Body of pancreas (tissue), 4 donors: ENCODE measurements around the gene KLK6. TPM values are rescaled to one million over a fixed set of nuclear protein-coding genes. Genes with fewer than 3 reads are reported as not detected.

ENCODE experiments used
- ATAC-seq: fragments of 150-250 bp; one replicate; pipeline ENCODE4 v1.9.1; 2016
- DNase-seq, 4 donors: peaks; one replicate each; pipeline ENCODE4 v3.0.0-alpha.2; 2019
- H3K27ac ChIP-seq, 4 donors: fragments of 200-600 bp; sonication (generic); 1 replicate in 3 of 4; 2 replicates in 1 of 4; pipeline versions ENCODE4 v1.5.1 to v1.6.1; 2016 to 2019; ENCODE audit warnings: mild to moderate bottlenecking in 1 of 4, mixed read lengths in 1 of 4, moderate library complexity in 1 of 4
- H3K27me3 ChIP-seq, 2 donors: fragments of 200-600 bp; sonication (generic); one replicate each; pipeline ENCODE4 v1.6.0; 2016; ENCODE audit warnings: mild to moderate bottlenecking in 1 of 2
- H3K36me3 ChIP-seq, 2 donors: fragments of 200-600 bp; sonication (generic); replicated peaks in 1 of 2; 2 replicates each; pipeline ENCODE4 v1.5.1; 2016; ENCODE audit warnings: low read depth in 2 of 2; ENCODE audit not compliant: insufficient read depth in 1 of 2
- H3K4me1 ChIP-seq: fragments of 200-600 bp; sonication (generic); one replicate; pipeline ENCODE4 v1.6.0; 2016
- H3K4me3 ChIP-seq, 2 donors: fragments of 200-600 bp; sonication (generic); 1 replicate in 1 of 2; 2 replicates in 1 of 2; pipeline ENCODE4 v1.5.1; 2016 to 2019
- H3K9me3 ChIP-seq, 3 donors: fragments of 200-600 bp; sonication (generic); 1 replicate in 2 of 3; 2 replicates in 1 of 3; pipeline ENCODE4 v1.5.1; 2016
- CTCF ChIP-seq, 7 experiments: fragments of 450-650 bp in 4 of 7; fragments of 200-600 bp in 3 of 7; sonication (generic) in 3 of 7; IDR thresholded peaks; one replicate each; pipeline ENCODE4 v1.5.1; 2016 to 2019; ENCODE audit warnings: antibody characterized with exemption in 7 of 7
- POLR2A ChIP-seq, 3 donors: fragments of 450-650 bp; IDR thresholded peaks; one replicate each; pipeline ENCODE4 v1.6.1; 2016; ENCODE audit warnings: antibody characterized with exemption in 3 of 3, mild to moderate bottlenecking in 2 of 3
- WGBS, 2 donors: methylation state at CpG; one replicate each; pipeline ENCODE4 v1.1.5; 2017; 5-methylcytosine and 5-hydroxymethylcytosine counted together
- intact Hi-C: fragments of 100-400 bp; cut with DNase I; formaldehyde crosslinking; loops from one replicate; pipeline ENCODE4 v1.15.1; 2023
- total RNA-seq, 2 donors: library from RNA; depleted of rRNA; stranded (reverse); fragments of >200 nt; gene quantifications; one replicate each; pipeline ENCODE4 v1.1.0, GENCODE V29; 2016

Gene KLK6
- total RNA-seq: not detected

- no peak within 1 kb of the TSS for H3K27ac ChIP-seq
- DNase-seq (no peak), ATAC-seq (no peak)
- TF ChIP-seq POLR2A (IDR thresholded peaks at IDR 0.05) (no peak), CTCF (IDR thresholded peaks at IDR 0.05) (no peak)
- intact Hi-C loops: no loop called here
- WGBS, 2 donors: 38 to 43% methylated on average over 12 to 15 of the region's 19 CpGs
- no peaks in the 10 kb centered on the region for H3K36me3 ChIP-seq
- no peaks in the 10 kb centered on the region for H3K27me3 ChIP-seq
- no peak within 1 kb of the TSS for H3K4me3 ChIP-seq
- no peaks in the 10 kb centered on the region for H3K9me3 ChIP-seq
- H3K4me1 ChIP-seq: no peaks in the 10 kb centered on the region
Measured at GRCh38 chr19:50969413-50969760, at the start of gene KLK6. Gene KLK6 (minus strand): TSS chr19:50969591. CDS start chr19:50968104, 1,487 bp downstream.

GRCh38 chr19:51018745-51019543 lies 49.6 kb upstream of the KLK6 start:
- no peak for TF ChIP-seq CTCF (IDR thresholded peaks at IDR 0.05)
- TF ChIP-seq POLR2A (IDR thresholded peaks at IDR 0.05): no peak
- H3K27me3 ChIP-seq: peaks cover 0 to 8% of the 10 kb centered on the region in 2 donors
- H3K36me3 ChIP-seq: no peaks in the 10 kb centered on the region
- DNase-seq (peak in 1 of 4 donors; percentile 24), ATAC-seq (no peak)
- H3K4me1 ChIP-seq: peaks cover 38% of the 10 kb centered on the region
- no peak overlapping the region for H3K27ac ChIP-seq
- WGBS, 2 donors: 9 to 11% methylated on average over 17 to 56 of the region's 68 CpGs
- intact Hi-C loops: no loop called here
- H3K4me3 ChIP-seq: no peak overlapping the region
- no peaks in the 10 kb centered on the region for H3K9me3 ChIP-seq

- H3K27me3 ChIP-seq: peaks cover 0 to 8% of the 10 kb centered on the region in 2 donors
- intact Hi-C loops: no loop called here
- H3K27ac ChIP-seq: no peak overlapping the region
Measured at GRCh38 chr19:51016798-51017683, 47.6 kb upstream of the KLK6 start.

GRCh38 chr19:51015691-51016267 lies 46.4 kb upstream of the KLK6 start:
- Histone ChIP-seq H3K4me1 (peaks cover 25% of the 10 kb centered on the region), H3K27ac (no peak overlapping the region), H3K9me3 (no peaks in the 10 kb centered on the region), H3K27me3 (peaks cover 0 to 8% of the 10 kb centered on the region in 2 donors), H3K4me3 (no peak overlapping the region), H3K36me3 (no peaks in the 10 kb centered on the region)
- TF ChIP-seq POLR2A (IDR thresholded peaks at IDR 0.05) (no peak), CTCF (IDR thresholded peaks at IDR 0.05) (no peak)
- intact Hi-C loops: no loop called here
- no peak for DNase-seq
- WGBS, 2 donors: 80 to 83% methylated on average over 10 to 19 of the region's 19 CpGs
- no peak for ATAC-seq

More at GRCh38 chr19:51016798-51017683, 47.6 kb upstream of the KLK6 start:
- peak; percentile 68 for ATAC-seq
- peak; percentile 65 to 81 (median 74) for DNase-seq
- TF ChIP-seq CTCF (IDR thresholded peaks at IDR 0.05) (peak; percentile 65 to 81 (median 72)), POLR2A (IDR thresholded peaks at IDR 0.05) (no peak)
- Histone ChIP-seq H3K4me1 (peaks cover 33% of the 10 kb centered on the region), H3K36me3 (no peaks in the 10 kb centered on the region), H3K9me3 (no peaks in the 10 kb centered on the region), H3K4me3 (no peak overlapping the region)
- 1 to 2% methylated on average over 42 to 66 of the region's 68 CpGs for WGBS, 2 donors
